GM23338 (cell line): ENCODE data around the gene NOXA1. TPM values are rescaled to one million over a fixed set of nuclear protein-coding genes. Genes with fewer than 3 reads are reported as not detected.

Source experiments
- ATAC-seq: fragments of 200-7000 bp; cut with Tn5 transposase; 3 replicates; pipeline ENCODE4 v1.9.1; 2020
- DNase-seq: peaks from one replicate; pipeline ENCODE4 v3.0.0-alpha.2; 2015; ENCODE audit warnings: low spot score
- H2AFZ ChIP-seq: fragments of 200-600 bp; sonication (generic); 2 replicates; pipeline ENCODE4 v1.8.0; 2016; ENCODE audit warnings: antibody characterized with exemption, mild to moderate bottlenecking, moderate library complexity
- H3F3A ChIP-seq: fragments of 200-600 bp; sonication (generic); replicated peaks from 2 replicates; pipeline ENCODE4 v1.8.0; 2017; ENCODE audit warnings: antibody characterized with exemption, mixed run types, low read depth
- H3K27ac ChIP-seq: fragments of 200-600 bp; sonication (generic); 2 replicates; pipeline ENCODE4 v1.6.1; 2016; ENCODE audit warnings: low read depth
- H3K27me3 ChIP-seq: fragments of 200-600 bp; sonication (generic); 2 replicates; pipeline ENCODE4 v1.8.0; 2016; ENCODE audit warnings: mild to moderate bottlenecking, mixed run types, moderate library complexity; ENCODE audit not compliant: insufficient read depth
- H3K36me3 ChIP-seq: fragments of 200-600 bp; sonication (generic); 2 replicates; pipeline ENCODE4 v1.8.0; 2016; ENCODE audit warnings: mild to moderate bottlenecking; ENCODE audit not compliant: insufficient read depth
- H3K4me1 ChIP-seq: fragments of 200-600 bp; sonication (generic); 2 replicates; pipeline ENCODE4 v1.8.0; 2016; ENCODE audit warnings: mild to moderate bottlenecking, moderate library complexity; ENCODE audit not compliant: insufficient read depth
- H3K4me2 ChIP-seq: fragments of 200-600 bp; sonication (generic); 2 replicates; pipeline ENCODE4 v1.7.1; 2017; ENCODE audit warnings: mixed run types
- H3K4me3 ChIP-seq: fragments of 200-600 bp; sonication (generic); 2 replicates; pipeline ENCODE4 v1.6.1; 2016; ENCODE audit warnings: mixed run types
- H3K79me2 ChIP-seq: fragments of 200-600 bp; sonication (generic); replicated peaks from 2 replicates; pipeline ENCODE4 v1.8.0; 2017; ENCODE audit warnings: mild to moderate bottlenecking; ENCODE audit not compliant: insufficient read depth
- H3K9me2 ChIP-seq: fragments of 200-600 bp; sonication (generic); 2 replicates; pipeline ENCODE4 v1.8.0; 2017; ENCODE audit not compliant: insufficient read depth
- H4K20me1 ChIP-seq: fragments of 200-600 bp; sonication (generic); replicated peaks from 2 replicates; pipeline ENCODE4 v1.8.0; 2017; ENCODE audit warnings: mild to moderate bottlenecking; ENCODE audit not compliant: insufficient read depth
- H3K27ac Mint-ChIP-seq: 2 replicates; pipeline ENCODE4 v1.8.0; 2020; ENCODE audit warnings: inconsistent platforms, mild to moderate bottlenecking, moderate library complexity, mixed read lengths
- H3K27me3 Mint-ChIP-seq: 3 replicates; pipeline ENCODE4 v1.8.0; 2022; ENCODE audit warnings: low read depth, mild to moderate bottlenecking, moderate library complexity, mixed read lengths, inconsistent platforms; ENCODE audit not compliant: insufficient read depth, poor library complexity
- H3K36me3 Mint-ChIP-seq: 3 replicates; pipeline ENCODE4 v1.8.0; 2021; ENCODE audit warnings: low read depth, mild to moderate bottlenecking, inconsistent platforms, moderate library complexity, mixed read lengths
- H3K4me1 Mint-ChIP-seq: 3 replicates; pipeline ENCODE4 v1.8.0; 2020; ENCODE audit warnings: mild to moderate bottlenecking, inconsistent platforms, mixed read lengths
- H3K4me3 Mint-ChIP-seq: 3 replicates; pipeline ENCODE4 v1.8.0; 2021; ENCODE audit warnings: moderate library complexity, mild to moderate bottlenecking, inconsistent platforms, mixed read lengths
- H3K9me3 Mint-ChIP-seq: 3 replicates; pipeline ENCODE4 v1.8.0; 2020; ENCODE audit warnings: moderate library complexity, mild to moderate bottlenecking, inconsistent platforms, mixed read lengths
- CREB1 ChIP-seq: fragments of 250-450 bp; sonication (Bioruptor Pico); IDR thresholded peaks from 2 replicates; pipeline ENCODE4 v1.5.0; 2020; ENCODE audit warnings: low read depth, mild to moderate bottlenecking, moderate library complexity
- EZH2 ChIP-seq: fragments of 200-600 bp; sonication (generic); IDR thresholded peaks from one replicate; pipeline ENCODE4 v1.8.0; 2017; ENCODE audit warnings: antibody characterized with exemption, mild to moderate bottlenecking, low read depth; ENCODE audit not compliant: unreplicated experiment
- EZH2phosphoT487 ChIP-seq: fragments of 200-600 bp; sonication (generic); IDR thresholded peaks from one replicate; pipeline ENCODE4 v1.8.1; 2018; ENCODE audit warnings: antibody characterized with exemption; ENCODE audit not compliant: unreplicated experiment
- NANOG ChIP-seq: IDR thresholded peaks from 2 replicates; pipeline ENCODE4 v1.6.1; 2016; ENCODE audit warnings: antibody characterized with exemption, borderline replicate concordance
- POLR2AphosphoS5 ChIP-seq: IDR thresholded peaks from 2 replicates; pipeline ENCODE4 v1.6.1; 2016; ENCODE audit warnings: antibody characterized with exemption, low read depth
- ZNF331 ChIP-seq: fragments of 250-450 bp; sonication (Bioruptor Pico); IDR thresholded peaks from 2 replicates; pipeline ENCODE4 v1.5.0; 2020; ENCODE audit warnings: low read depth, mild to moderate bottlenecking, moderate library complexity
- polyA plus RNA-seq: library from polyadenylated mRNA; unstranded; fragments of >200 nt; fragmentation: Nextera tagmentation; extraction: Ambion mirVana; gene quantifications from 2 replicates; pipeline ENCODE4 v1.2.1, GENCODE V29; 2016
- total RNA-seq: library from RNA; depleted of rRNA; stranded (reverse); fragments of >200 nt; shearing (Covaris generic); gene quantifications from 2 replicates; pipeline ENCODE4 v1.2.3, GENCODE V29; 2014
- TF ChIP-seq, protein P1 (sequence below), 2 experiments: fragments of 200-600 bp in 1 of 2; sonication (generic) in 1 of 2; conservative IDR thresholded peaks; 2 replicates each; pipeline versions ENCODE4 v1.5.1 to v1.6.1; 2016 to 2017; ENCODE audit warnings: antibody characterized with exemption in 2 of 2, low read depth in 2 of 2, mild to moderate bottlenecking in 2 of 2, moderate library complexity in 1 of 2
- TF ChIP-seq, protein P2 (sequence below): IDR thresholded peaks from one replicate; pipeline ENCODE4 v1.6.1; 2018; ENCODE audit warnings: antibody characterized with exemption; ENCODE audit not compliant: unreplicated experiment

Gene NOXA1
- total and polyA plus RNA-seq, 2 experiments from 2014 or later = 0.59 to 0.68 TPM

DNA sequence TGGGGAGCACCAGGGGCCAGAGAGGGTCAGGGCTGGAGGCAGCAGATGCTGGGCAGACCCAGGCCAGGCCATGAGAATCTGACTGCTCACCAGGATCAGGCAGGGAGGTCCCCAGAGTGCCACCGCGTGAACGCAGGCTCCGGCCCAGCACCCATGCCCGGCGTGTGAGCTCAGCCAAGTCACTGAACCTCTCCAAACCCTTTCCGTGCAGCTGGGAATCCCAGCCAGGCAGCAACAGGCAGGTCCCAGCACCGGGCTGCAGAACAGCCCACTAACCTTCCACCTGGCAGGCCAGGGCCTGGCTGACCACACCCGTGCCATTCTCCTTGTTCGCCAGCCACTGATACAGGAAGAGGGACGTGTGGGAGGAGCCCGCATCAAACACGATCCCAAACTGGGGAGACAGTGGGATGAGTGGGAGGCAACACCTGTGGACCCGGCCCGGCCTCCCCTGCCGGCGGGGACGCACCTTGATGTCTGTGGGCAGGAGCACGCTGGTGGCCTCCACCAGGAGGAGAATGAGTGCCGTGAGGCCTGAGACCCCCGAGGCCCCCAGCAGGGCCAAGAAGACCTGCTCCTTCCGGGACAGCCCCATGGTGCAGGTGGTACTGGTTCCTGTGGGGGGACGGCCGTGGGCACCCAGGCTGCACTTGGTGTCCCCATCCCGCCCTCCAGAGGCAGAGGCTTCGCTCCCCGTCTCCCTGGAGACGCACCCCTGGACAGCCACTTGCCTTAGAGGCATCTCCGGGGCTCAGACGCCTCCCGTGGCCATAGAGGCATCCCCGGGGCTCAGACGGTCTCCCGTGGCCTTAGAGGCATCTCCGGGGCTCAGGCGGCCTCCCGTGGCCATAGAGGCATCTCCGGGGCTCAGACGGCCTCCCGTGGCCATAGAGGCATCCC lies 14.7 kb downstream of the NOXA1 start (continued):
- TF ChIP-seq, protein P1, sequence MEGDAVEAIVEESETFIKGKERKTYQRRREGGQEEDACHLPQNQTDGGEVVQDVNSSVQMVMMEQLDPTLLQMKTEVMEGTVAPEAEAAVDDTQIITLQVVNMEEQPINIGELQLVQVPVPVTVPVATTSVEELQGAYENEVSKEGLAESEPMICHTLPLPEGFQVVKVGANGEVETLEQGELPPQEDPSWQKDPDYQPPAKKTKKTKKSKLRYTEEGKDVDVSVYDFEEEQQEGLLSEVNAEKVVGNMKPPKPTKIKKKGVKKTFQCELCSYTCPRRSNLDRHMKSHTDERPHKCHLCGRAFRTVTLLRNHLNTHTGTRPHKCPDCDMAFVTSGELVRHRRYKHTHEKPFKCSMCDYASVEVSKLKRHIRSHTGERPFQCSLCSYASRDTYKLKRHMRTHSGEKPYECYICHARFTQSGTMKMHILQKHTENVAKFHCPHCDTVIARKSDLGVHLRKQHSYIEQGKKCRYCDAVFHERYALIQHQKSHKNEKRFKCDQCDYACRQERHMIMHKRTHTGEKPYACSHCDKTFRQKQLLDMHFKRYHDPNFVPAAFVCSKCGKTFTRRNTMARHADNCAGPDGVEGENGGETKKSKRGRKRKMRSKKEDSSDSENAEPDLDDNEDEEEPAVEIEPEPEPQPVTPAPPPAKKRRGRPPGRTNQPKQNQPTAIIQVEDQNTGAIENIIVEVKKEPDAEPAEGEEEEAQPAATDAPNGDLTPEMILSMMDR (conservative IDR thresholded peaks at IDR 0.05; ENCODE audit: low read depth in 2 of 2) = no peak
- no peak for TF ChIP-seq CREB1
- TF ChIP-seq ZNF331 (CRISPR knock-in tag) = no peak

DNA sequence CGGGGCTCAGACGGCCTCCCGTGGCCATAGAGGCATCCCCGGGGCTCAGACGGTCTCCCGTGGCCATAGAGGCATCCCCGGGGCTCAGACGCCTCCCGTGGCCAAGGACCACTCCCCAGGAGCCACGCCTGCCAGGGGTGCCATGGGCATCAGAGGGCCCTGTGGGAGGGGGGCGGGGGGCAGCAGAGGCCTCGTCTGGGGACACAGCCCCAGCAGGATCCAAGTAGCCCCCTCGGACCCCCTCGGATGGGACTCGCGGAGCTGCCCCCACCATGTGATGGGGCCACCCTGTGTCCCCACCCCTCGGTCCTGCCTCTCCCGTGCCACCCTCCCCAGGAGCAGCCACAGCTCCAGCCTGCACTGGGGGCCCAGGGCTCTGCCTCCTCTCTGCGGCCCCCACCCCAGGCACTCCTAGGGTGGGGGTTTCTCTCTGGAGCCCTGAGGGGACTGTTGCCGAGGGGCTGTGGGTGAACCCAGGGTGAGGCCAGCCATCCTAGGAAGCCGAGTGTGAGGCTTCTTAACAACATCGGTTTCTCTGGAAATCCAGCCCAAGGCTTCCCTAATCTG lies 15.5 kb downstream of the NOXA1 start:
- Histone ChIP-seq H3K36me3 (no peaks in the 10 kb centered on the region), H3K4me2 (no peak overlapping the region), H3F3A (no peaks in the 10 kb centered on the region), H3K4me3 (no peak overlapping the region), H3K9me2 (no peaks in the 10 kb centered on the region), H4K20me1 (no peaks in the 10 kb centered on the region), H3K27ac (no peak overlapping the region), H3K79me2 (no peaks in the 10 kb centered on the region), H2AFZ (no peak overlapping the region), H3K4me1 (peaks cover 5% of the 10 kb centered on the region; the same call in 1 of the 2 replicates), H3K27me3 (no peaks in the 10 kb centered on the region)
- no peak overlapping the region for H3K27ac Mint-ChIP-seq
- no peak for ATAC-seq
- H3K4me1 Mint-ChIP-seq = peaks cover 2% of the 10 kb centered on the region; the same call in 2 of the 3 replicates
- no peak for DNase-seq
- no peak for TF ChIP-seq EZH2
- no peak for TF ChIP-seq CREB1
- no peak for TF ChIP-seq NANOG
- TF ChIP-seq ZNF331 (CRISPR knock-in tag) = no peak
- peaks cover 4% of the 10 kb centered on the region for H3K27me3 Mint-ChIP-seq
- no peaks in the 10 kb centered on the region for H3K36me3 Mint-ChIP-seq
- H3K9me3 Mint-ChIP-seq = no peaks in the 10 kb centered on the region
- no peak overlapping the region for H3K4me3 Mint-ChIP-seq

DNA sequence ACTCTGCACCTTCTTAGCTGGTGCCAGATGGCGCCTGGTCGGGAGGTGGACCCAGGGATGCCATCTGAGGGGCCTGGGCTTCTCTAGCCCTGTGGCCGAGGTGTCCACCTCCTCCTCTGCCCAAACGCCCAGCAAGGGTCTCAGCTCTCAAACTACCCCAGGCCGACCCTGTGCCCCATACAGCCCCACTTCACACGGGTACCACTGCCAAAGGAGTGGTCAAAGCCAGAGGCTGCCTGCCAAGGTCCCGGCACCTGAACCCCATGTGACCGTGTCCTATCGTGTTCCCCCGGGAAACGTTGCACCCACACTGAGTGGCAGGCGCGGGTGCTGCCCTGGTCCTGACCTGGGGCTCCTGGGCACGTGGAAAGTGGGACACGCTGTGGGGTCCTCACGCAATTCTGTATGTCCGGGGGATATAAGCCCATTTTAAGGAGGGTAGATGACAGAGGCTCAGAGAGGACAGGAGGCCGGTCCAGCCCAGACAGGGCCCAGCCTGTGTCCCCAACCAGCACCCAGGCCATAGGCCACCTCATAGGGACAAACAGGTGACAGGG lies 16.0 kb downstream of the NOXA1 start:
- no peaks in the 10 kb centered on the region for H4K20me1 ChIP-seq
- H3K27me3 Mint-ChIP-seq = peaks cover 4% of the 10 kb centered on the region
- no peaks in the 10 kb centered on the region for H3K36me3 ChIP-seq
- no peak overlapping the region for H2AFZ ChIP-seq
- H3K9me2 ChIP-seq = no peaks in the 10 kb centered on the region
- no peaks in the 10 kb centered on the region for H3K27me3 ChIP-seq
- ATAC-seq (no peak), DNase-seq (no peak)
- H3K4me3 Mint-ChIP-seq = peak overlapping the region; percentile 21; the same call in 1 of the 3 replicates
- no peak overlapping the region for H3K4me2 ChIP-seq
- no peak overlapping the region for H3K27ac ChIP-seq
- no peaks in the 10 kb centered on the region for H3K36me3 Mint-ChIP-seq
- no peaks in the 10 kb centered on the region for H3K79me2 ChIP-seq
- no peak overlapping the region for H3K4me3 ChIP-seq
- peaks cover 5% of the 10 kb centered on the region; the same call in 1 of the 2 replicates for H3K4me1 ChIP-seq
- peaks cover 2% of the 10 kb centered on the region; the same call in 2 of the 3 replicates for H3K4me1 Mint-ChIP-seq
- no peak overlapping the region for H3K27ac Mint-ChIP-seq
- H3K9me3 Mint-ChIP-seq = no peaks in the 10 kb centered on the region
- no peaks in the 10 kb centered on the region for H3F3A ChIP-seq
- no peak for TF ChIP-seq NANOG
- TF ChIP-seq ZNF331 (CRISPR knock-in tag) = no peak
- TF ChIP-seq, protein P2, sequence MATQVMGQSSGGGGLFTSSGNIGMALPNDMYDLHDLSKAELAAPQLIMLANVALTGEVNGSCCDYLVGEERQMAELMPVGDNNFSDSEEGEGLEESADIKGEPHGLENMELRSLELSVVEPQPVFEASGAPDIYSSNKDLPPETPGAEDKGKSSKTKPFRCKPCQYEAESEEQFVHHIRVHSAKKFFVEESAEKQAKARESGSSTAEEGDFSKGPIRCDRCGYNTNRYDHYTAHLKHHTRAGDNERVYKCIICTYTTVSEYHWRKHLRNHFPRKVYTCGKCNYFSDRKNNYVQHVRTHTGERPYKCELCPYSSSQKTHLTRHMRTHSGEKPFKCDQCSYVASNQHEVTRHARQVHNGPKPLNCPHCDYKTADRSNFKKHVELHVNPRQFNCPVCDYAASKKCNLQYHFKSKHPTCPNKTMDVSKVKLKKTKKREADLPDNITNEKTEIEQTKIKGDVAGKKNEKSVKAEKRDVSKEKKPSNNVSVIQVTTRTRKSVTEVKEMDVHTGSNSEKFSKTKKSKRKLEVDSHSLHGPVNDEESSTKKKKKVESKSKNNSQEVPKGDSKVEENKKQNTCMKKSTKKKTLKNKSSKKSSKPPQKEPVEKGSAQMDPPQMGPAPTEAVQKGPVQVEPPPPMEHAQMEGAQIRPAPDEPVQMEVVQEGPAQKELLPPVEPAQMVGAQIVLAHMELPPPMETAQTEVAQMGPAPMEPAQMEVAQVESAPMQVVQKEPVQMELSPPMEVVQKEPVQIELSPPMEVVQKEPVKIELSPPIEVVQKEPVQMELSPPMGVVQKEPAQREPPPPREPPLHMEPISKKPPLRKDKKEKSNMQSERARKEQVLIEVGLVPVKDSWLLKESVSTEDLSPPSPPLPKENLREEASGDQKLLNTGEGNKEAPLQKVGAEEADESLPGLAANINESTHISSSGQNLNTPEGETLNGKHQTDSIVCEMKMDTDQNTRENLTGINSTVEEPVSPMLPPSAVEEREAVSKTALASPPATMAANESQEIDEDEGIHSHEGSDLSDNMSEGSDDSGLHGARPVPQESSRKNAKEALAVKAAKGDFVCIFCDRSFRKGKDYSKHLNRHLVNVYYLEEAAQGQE = no peak
- TF ChIP-seq, protein P1 (conservative IDR thresholded peaks at IDR 0.05; ENCODE audit: low read depth in 2 of 2) = no peak
- TF ChIP-seq POLR2AphosphoS5 = no peak
- no peak for TF ChIP-seq EZH2phosphoT487
